ENCODE data around the gene GOPC. TPM values are rescaled to one million over a fixed set of nuclear protein-coding genes. Genes with fewer than 3 reads are reported as not detected.

Gene GOPC
- total RNA-seq, 1 donor from 2014 or later, result 23.6 TPM

GRCh38 chr6:117515326-117515725, 87.0 kb downstream of the GOPC start:
- Mint-ChIP-seq H3K27me3 (ENCODE audit: insufficient read depth) (peaks cover 2% of the 10 kb centered on the region), H3K4me3 (no peak overlapping the region), H3K4me1 (ENCODE audit: low read depth) (no peaks in the 10 kb centered on the region), H3K9me3 (no peaks in the 10 kb centered on the region), H3K36me3 (ENCODE audit: low read depth) (no peaks in the 10 kb centered on the region), H3K27ac (no peak overlapping the region)
- DNase-seq (ENCODE audit: low spot score), result no peak
- intact Hi-C loops (cut with micrococcal nuclease), result no loop called here

- Mint-ChIP-seq H3K27me3 (ENCODE audit: insufficient read depth) (peaks cover 2% of the 10 kb centered on the region), H3K9me3 (no peaks in the 10 kb centered on the region), H3K4me3 (no peak overlapping the region), H3K27ac (no peak overlapping the region), H3K36me3 (ENCODE audit: low read depth) (no peaks in the 10 kb centered on the region), H3K4me1 (ENCODE audit: low read depth) (no peaks in the 10 kb centered on the region)
- intact Hi-C loops (cut with micrococcal nuclease), result no loop called here
- DNase-seq (ENCODE audit: low spot score), result no peak
Measured at GRCh38 chr6:117514655-117515054, 87.7 kb downstream of the GOPC start.

- no peaks in the 10 kb centered on the region for H3K36me3 Mint-ChIP-seq (ENCODE audit: low read depth)
- H3K27me3 Mint-ChIP-seq (ENCODE audit: insufficient read depth), result peaks cover 2% of the 10 kb centered on the region
- H3K4me3 Mint-ChIP-seq, result no peak overlapping the region
- no peaks in the 10 kb centered on the region for H3K9me3 Mint-ChIP-seq
- intact Hi-C loops (cut with micrococcal nuclease), result no loop called here
- no peak overlapping the region for H3K27ac Mint-ChIP-seq
- no peaks in the 10 kb centered on the region for H3K4me1 Mint-ChIP-seq (ENCODE audit: low read depth)
- DNase-seq (ENCODE audit: low spot score), result no peak
Measured at GRCh38 chr6:117513778-117514365, 88.4 kb downstream of the GOPC start.

GRCh38 chr6:117512987-117513573, 89.2 kb downstream of the GOPC start:
- no peak overlapping the region for H3K27ac Mint-ChIP-seq
- intact Hi-C loops (cut with micrococcal nuclease), result no loop called here
- H3K4me3 Mint-ChIP-seq, result no peak overlapping the region
- H3K27me3 Mint-ChIP-seq (ENCODE audit: insufficient read depth), result peaks cover 2% of the 10 kb centered on the region
- H3K36me3 Mint-ChIP-seq (ENCODE audit: low read depth), result no peaks in the 10 kb centered on the region
- DNase-seq (ENCODE audit: low spot score), result no peak
- H3K9me3 Mint-ChIP-seq, result no peaks in the 10 kb centered on the region
- no peaks in the 10 kb centered on the region for H3K4me1 Mint-ChIP-seq (ENCODE audit: low read depth)

- peaks cover 2% of the 10 kb centered on the region for H3K27me3 Mint-ChIP-seq (ENCODE audit: insufficient read depth)
- H3K4me1 Mint-ChIP-seq (ENCODE audit: low read depth), result no peaks in the 10 kb centered on the region
- DNase-seq (ENCODE audit: low spot score), result no peak
- no peak overlapping the region for H3K27ac Mint-ChIP-seq
- H3K36me3 Mint-ChIP-seq (ENCODE audit: low read depth), result no peaks in the 10 kb centered on the region
- H3K4me3 Mint-ChIP-seq, result no peak overlapping the region
- no peaks in the 10 kb centered on the region for H3K9me3 Mint-ChIP-seq
- intact Hi-C loops (cut with micrococcal nuclease), result no loop called here
Measured at GRCh38 chr6:117512056-117512828, 90.1 kb downstream of the GOPC start.

Other genes starting within 250 kb of the GOPC start
- gene ROS1, start 176.6 kb downstream of the GOPC start, total RNA-seq, result not detected in 2 replicates
- gene DCBLD1, start 119.8 kb downstream of the GOPC start, total RNA-seq, result 3.9 and 4.5 TPM in 2 replicates
- 49.5 and 52.1 TPM in 2 replicates for gene NUS1, start 73.0 kb upstream of the GOPC start, total RNA-seq